Measurements from ENCODE around the gene CMSS1.

The CMSS1 gene

GRCh38 chr3:99809565-99809964, 8.1 kb upstream of the CMSS1 start:
- H3K4me2 ChIP-seq (ENCODE audit: low read depth, low read length) = no peak overlapping the region
- no peaks in the 10 kb centered on the region for H3K36me3 ChIP-seq (replicated peaks; ENCODE audit: insufficient read depth, low read length)
- DNase-seq = no peak
- no peak overlapping the region for H2AFZ ChIP-seq (ENCODE audit: low read length)
- H3K4me3 ChIP-seq (ENCODE audit: low read length) = no peak overlapping the region
- no peaks in the 10 kb centered on the region for H3K27me3 ChIP-seq (replicated peaks; ENCODE audit: insufficient read depth, low read length)
- H3K9ac ChIP-seq (ENCODE audit: low read length) = no peak overlapping the region
- no peak overlapping the region for H3K27ac ChIP-seq (ENCODE audit: low read length)
- TF ChIP-seq EZH2 (optimal IDR thresholded peaks at IDR 0.05; ENCODE audit: low read depth, low read length) = no peak
- TF ChIP-seq EZH2phosphoT487 (IDR thresholded peaks at IDR 0.05; ENCODE audit: low read length) = no peak
- no peak for TF ChIP-seq CTCF (IDR thresholded peaks at IDR 0.05; ENCODE audit: low read length)
- no peaks in the 10 kb centered on the region for H3K9me3 ChIP-seq (replicated peaks; ENCODE audit: insufficient read depth, low read length)
- H3K79me2 ChIP-seq (ENCODE audit: low read length) = no peaks in the 10 kb centered on the region
- H3F3A ChIP-seq (ENCODE audit: insufficient read depth, low read length) = no peaks in the 10 kb centered on the region
- H4K20me1 ChIP-seq (ENCODE audit: insufficient read depth, low read length) = no peaks in the 10 kb centered on the region
- H3K4me1 ChIP-seq (ENCODE audit: low read length) = no peaks in the 10 kb centered on the region
- no peaks in the 10 kb centered on the region for H3K9me2 ChIP-seq (replicated peaks; ENCODE audit: insufficient read depth, low read length)

GRCh38 chr3:99810403-99810802, 7.3 kb upstream of the CMSS1 start:
- Histone ChIP-seq H3K9ac (ENCODE audit: low read length) (no peak overlapping the region), H3K4me3 (ENCODE audit: low read length) (no peak overlapping the region), H4K20me1 (ENCODE audit: insufficient read depth, low read length) (no peaks in the 10 kb centered on the region), H2AFZ (ENCODE audit: low read length) (no peak overlapping the region), H3K27me3 (replicated peaks; ENCODE audit: insufficient read depth, low read length) (no peaks in the 10 kb centered on the region), H3K79me2 (ENCODE audit: low read length) (no peaks in the 10 kb centered on the region), H3K4me2 (ENCODE audit: low read depth, low read length) (no peak overlapping the region), H3K36me3 (replicated peaks; ENCODE audit: insufficient read depth, low read length) (no peaks in the 10 kb centered on the region), H3K27ac (ENCODE audit: low read length) (no peak overlapping the region), H3K9me2 (replicated peaks; ENCODE audit: insufficient read depth, low read length) (no peaks in the 10 kb centered on the region), H3K4me1 (ENCODE audit: low read length) (no peaks in the 10 kb centered on the region), H3K9me3 (replicated peaks; ENCODE audit: insufficient read depth, low read length) (no peaks in the 10 kb centered on the region), H3F3A (ENCODE audit: insufficient read depth, low read length) (no peaks in the 10 kb centered on the region)
- TF ChIP-seq EZH2phosphoT487 (IDR thresholded peaks at IDR 0.05; ENCODE audit: low read length) (no peak), EZH2 (optimal IDR thresholded peaks at IDR 0.05; ENCODE audit: low read depth, low read length) (no peak), CTCF (IDR thresholded peaks at IDR 0.05; ENCODE audit: low read length) (no peak)
- no peak for DNase-seq

GRCh38 chr3:99817047-99817436, 620 bp upstream of the CMSS1 start:
- no peaks in the 10 kb centered on the region for H3K36me3 ChIP-seq (replicated peaks; ENCODE audit: insufficient read depth, low read length)
- peak; percentile 28 for DNase-seq
- no peaks in the 10 kb centered on the region for H3K27me3 ChIP-seq (replicated peaks; ENCODE audit: insufficient read depth, low read length)
- TF ChIP-seq EZH2phosphoT487 (IDR thresholded peaks at IDR 0.05; ENCODE audit: low read length) (no peak), EZH2 (optimal IDR thresholded peaks at IDR 0.05; ENCODE audit: low read depth, low read length) (no peak), CTCF (IDR thresholded peaks at IDR 0.05; ENCODE audit: low read length) (no peak)
- H3K9ac ChIP-seq (ENCODE audit: low read length) = peak overlapping the region; percentile 78
- no peaks in the 10 kb centered on the region for H4K20me1 ChIP-seq (ENCODE audit: insufficient read depth, low read length)
- H3K27ac ChIP-seq (ENCODE audit: low read length) = peak overlapping the region; percentile 76; the same call in 1 of the 2 replicates
- H3K79me2 ChIP-seq (ENCODE audit: low read length) = peaks cover 37% of the 10 kb centered on the region
- no peaks in the 10 kb centered on the region for H3K9me3 ChIP-seq (replicated peaks; ENCODE audit: insufficient read depth, low read length)
- peak overlapping the region; percentile 70 for H3K4me3 ChIP-seq (ENCODE audit: low read length)
- H3K4me1 ChIP-seq (ENCODE audit: low read length) = peaks cover 13% of the 10 kb centered on the region
- H3K9me2 ChIP-seq (replicated peaks; ENCODE audit: insufficient read depth, low read length) = no peaks in the 10 kb centered on the region
- H3F3A ChIP-seq (ENCODE audit: insufficient read depth, low read length) = peaks cover 7% of the 10 kb centered on the region; the same call in 1 of the 2 replicates
- peak overlapping the region; percentile 86 for H2AFZ ChIP-seq (ENCODE audit: low read length)
- peak overlapping the region; percentile 96 for H3K4me2 ChIP-seq (ENCODE audit: low read depth, low read length)

Measured in MM.1S (cell line).